Lower leg skin (tissue), 4 donors: Measurements from ENCODE around the gene CNMD. TPM values are rescaled to one million over a fixed set of nuclear protein-coding genes. Genes with fewer than 3 reads are reported as not detected.

Source experiments
- DNase-seq, 2 donors: peaks; one replicate each; pipeline ENCODE4 v3.0.0-alpha.2; 2019; ENCODE audit warnings: low spot score in 2 of 2
- H3K4me3 ChIP-seq: fragments of 200-600 bp; sonication (generic); 2 replicates; pipeline ENCODE4 v1.5.1; 2017; ENCODE audit warnings: mild to moderate bottlenecking, low read depth; ENCODE audit not compliant: poor library complexity, severe bottlenecking
- CTCF ChIP-seq, 3 donors: fragments of 450-650 bp; IDR thresholded peaks; one replicate each; pipeline ENCODE4 v1.5.1; 2016; ENCODE audit warnings: antibody characterized with exemption in 3 of 3, mild to moderate bottlenecking in 3 of 3, moderate library complexity in 2 of 3
- POLR2A ChIP-seq, 2 donors: fragments of 450-650 bp; IDR thresholded peaks; one replicate each; pipeline ENCODE4 v1.6.1; 2016 to 2017; ENCODE audit warnings: antibody characterized with exemption in 2 of 2, mild to moderate bottlenecking in 1 of 2, moderate library complexity in 1 of 2
- WGBS, 2 donors: methylation state at CpG; one replicate each; pipeline ENCODE4 v1.1.5; 2018; 5-methylcytosine and 5-hydroxymethylcytosine counted together
- intact Hi-C: fragments of 100-400 bp; cut with DNase I; formaldehyde crosslinking; loops from one replicate; pipeline ENCODE4 v1.15.0; 2023; ENCODE audit warnings: low total_unique reads
- total RNA-seq, 4 donors: library from RNA; depleted of rRNA; stranded (reverse); fragments of >200 nt; gene quantifications; one replicate each; pipeline ENCODE4 v1.1.0, GENCODE V29; 2016

Gene CNMD
- total RNA-seq, 4 donors from 2014 or later = not detected

GRCh38 chr13:52743988-52744387, 4.4 kb upstream of the CNMD start:
- TF ChIP-seq CTCF (IDR thresholded peaks at IDR 0.05) (no peak), POLR2A (IDR thresholded peaks at IDR 0.05) (no peak)
- no peak for DNase-seq
- H3K4me3 ChIP-seq = no peak overlapping the region
- 84 to 87% methylated on average over 3 of the region's 3 CpGs for WGBS, 2 donors
- intact Hi-C loops = no loop called here

- 50 to 59% methylated on average over 1 of the region's 1 CpG for WGBS, 2 donors
- DNase-seq = no peak
- H3K4me3 ChIP-seq = no peak overlapping the region
- intact Hi-C loops = no loop called here
- TF ChIP-seq CTCF (IDR thresholded peaks at IDR 0.05) (no peak), POLR2A (IDR thresholded peaks at IDR 0.05) (no peak)
Measured at GRCh38 chr13:52743569-52743968, 3.9 kb upstream of the CNMD start.

GRCh38 chr13:52738719-52739467, 727 bp downstream of the CNMD start:
- DNase-seq = no peak

GRCh38 chr13:52737965-52738364, 1.7 kb downstream of the CNMD start:
- TF ChIP-seq POLR2A (IDR thresholded peaks at IDR 0.05) (no peak), CTCF (IDR thresholded peaks at IDR 0.05) (no peak)
- H3K4me3 ChIP-seq = no peak overlapping the region
- intact Hi-C loops = no loop called here
- DNase-seq = no peak
- 71 to 73% methylated on average over 4 of the region's 4 CpGs for WGBS, 2 donors

More at GRCh38 chr13:52738719-52739467, 727 bp downstream of the CNMD start:
- intact Hi-C loops = no loop called here
- 9 to 14% methylated on average over 41 to 75 of the region's 75 CpGs for WGBS, 2 donors
- TF ChIP-seq POLR2A (IDR thresholded peaks at IDR 0.05) (no peak), CTCF (IDR thresholded peaks at IDR 0.05) (no peak)
- H3K4me3 ChIP-seq = no peak overlapping the region

- DNase-seq = no peak
- intact Hi-C loops = no loop called here
- TF ChIP-seq CTCF (IDR thresholded peaks at IDR 0.05) = no peak
- no peak for TF ChIP-seq POLR2A (IDR thresholded peaks at IDR 0.05)
- H3K4me3 ChIP-seq = no peak overlapping the region
Measured at GRCh38 chr13:52737451-52737850, 2.2 kb downstream of the CNMD start.

GRCh38 chr13:52736891-52737290, 2.7 kb downstream of the CNMD start:
- no peak overlapping the region for H3K4me3 ChIP-seq
- no peak for DNase-seq
- intact Hi-C loops = no loop called here
- WGBS, 2 donors = 82 to 91% methylated on average over 2 of the region's 2 CpGs
- TF ChIP-seq POLR2A (IDR thresholded peaks at IDR 0.05) (no peak), CTCF (IDR thresholded peaks at IDR 0.05) (no peak)
